NCI-H526 treated with DMSO at 0.1 percent for 48 hours (cell line): Measurements from ENCODE around the gene SMIM14.
A peak's percentile ranks its signal among the peaks of the same experiment; 100 is the strongest.
"Not testable (repeated sequence)": the region's sequence is repeated elsewhere in the genome, so short reads cannot be mapped to it uniquely, and the experiment has no call there.

Experiments used
- DNase-seq: peaks from one replicate; lab custom pipeline; 2025; lab: John Stamatoyannopoulos, UW

The SMIM14 gene

GRCh38 chr4:39642885-39643552 is 4.4 kb upstream of the SMIM14 start:
- DNase-seq, result no peak

- DNase-seq, result no peak
Measured at GRCh38 chr4:39641451-39641850, 2.8 kb upstream of the SMIM14 start.

- DNase-seq, result peak; percentile 72
Measured at GRCh38 chr4:39637586-39638353, 895 bp downstream of the SMIM14 start.

GRCh38 chr4:39637221-39637585 is 1.5 kb downstream of the SMIM14 start:
- peak; percentile 39 for DNase-seq

GRCh38 chr4:39636531-39637184 is 2.0 kb downstream of the SMIM14 start:
- DNase-seq, result no peak

GRCh38 chr4:39635023-39635422 is 3.6 kb downstream of the SMIM14 start:
- no peak for DNase-seq

GRCh38 chr4:39631700-39632079 is 7.0 kb downstream of the SMIM14 start:
- DNase-seq, result no peak

GRCh38 chr4:39627413-39627812 is 11.3 kb downstream of the SMIM14 start:
- no peak for DNase-seq

- DNase-seq, result no peak
Measured at GRCh38 chr4:39626913-39627312, 11.8 kb downstream of the SMIM14 start.

GRCh38 chr4:39626261-39626660 is 12.4 kb downstream of the SMIM14 start:
- DNase-seq, result no peak

- DNase-seq, result no peak
Measured at GRCh38 chr4:39621582-39621981, 17.1 kb downstream of the SMIM14 start.

GRCh38 chr4:39620551-39621313 is 17.9 kb downstream of the SMIM14 start:
- no peak for DNase-seq

- DNase-seq, result no peak
Measured at GRCh38 chr4:39617534-39617933, 21.1 kb downstream of the SMIM14 start.

- DNase-seq, result no peak
Measured at GRCh38 chr4:39616651-39617050, 22.0 kb downstream of the SMIM14 start.

- not testable (repeated sequence) for DNase-seq
Measured at GRCh38 chr4:39616112-39616511, 22.6 kb downstream of the SMIM14 start.

GRCh38 chr4:39614487-39615162 is 24.0 kb downstream of the SMIM14 start:
- DNase-seq, result no peak

- DNase-seq, result no peak
Measured at GRCh38 chr4:39613093-39613656, 25.5 kb downstream of the SMIM14 start.

- DNase-seq, result no peak
Measured at GRCh38 chr4:39609454-39609931, 29.2 kb downstream of the SMIM14 start.

GRCh38 chr4:39608451-39608850 is 30.2 kb downstream of the SMIM14 start:
- no peak for DNase-seq

GRCh38 chr4:39606747-39607146 is 31.9 kb downstream of the SMIM14 start:
- DNase-seq, result no peak

- DNase-seq, result no peak
Measured at GRCh38 chr4:39597695-39598381, 40.8 kb downstream of the SMIM14 start.
